CD4-positive, alpha-beta T cell (primary cell): ENCODE results near the gene ZNF175. TPM values are rescaled to one million over a fixed set of nuclear protein-coding genes. Genes with fewer than 3 reads are reported as not detected.

ENCODE experiments used
- ATAC-seq: fragments of 200-7000 bp; cut with Tn5 transposase; one replicate; pipeline ENCODE4 v1.10.0; 2022; ENCODE audit warnings: mild to moderate bottlenecking; ENCODE audit not compliant: poor library complexity
- CTCF ChIA-PET: fragments of 350-600 bp; sonication (Branson Sonifier 250); formaldehyde crosslinking; loops from one replicate; lab custom pipeline; 2021; ENCODE audit warnings: antibody characterized with exemption, inconsistent platforms; lab: Charles Lee
- POLR2A ChIA-PET: fragments of 350-600 bp; sonication (Branson Sonifier 250); formaldehyde crosslinking; loops from one replicate; lab custom pipeline; 2021; ENCODE audit warnings: antibody characterized with exemption, inconsistent platforms; lab: Charles Lee
- DNase-seq, 14 experiments: peaks; one replicate each; pipeline ENCODE4 v3.0.0-alpha.2; 2013 to 2020; ENCODE audit warnings: mixed read lengths in 2 of 14
- H3K27ac ChIP-seq, 2 donors: one replicate each; pipeline versions ENCODE4 v1.5.1 to v1.7.0; 2013; ENCODE audit warnings: low read length in 2 of 2, low read depth in 1 of 2, mild to moderate bottlenecking in 1 of 2
- H3K27me3 ChIP-seq, 2 experiments: 1 replicate in 1 of 2; 2 replicates in 1 of 2; pipeline versions ENCODE4 v1.6.1 to v1.7.0; 2013; ENCODE audit warnings: low read length in 2 of 2, control low read depth in 1 of 2, mild to moderate bottlenecking in 1 of 2, moderate library complexity in 1 of 2; ENCODE audit not compliant: insufficient read depth in 2 of 2, control insufficient read depth in 1 of 2
- H3K36me3 ChIP-seq: one replicate; pipeline ENCODE4 v1.6.1; 2013; ENCODE audit warnings: low read length, control low read depth; ENCODE audit not compliant: insufficient read depth
- H3K4me1 ChIP-seq: one replicate; pipeline ENCODE4 v1.6.1; 2013; ENCODE audit warnings: low read length, control low read depth; ENCODE audit not compliant: insufficient read depth
- H3K4me3 ChIP-seq: one replicate; pipeline ENCODE4 v1.5.1; 2013; ENCODE audit warnings: mild to moderate bottlenecking, low read length, moderate library complexity
- H3K9me3 ChIP-seq, 2 experiments: 1 replicate in 1 of 2; 2 replicates in 1 of 2; pipeline versions ENCODE4 v1.6.1 to v1.7.0; 2013; ENCODE audit warnings: low read length in 2 of 2, mild to moderate bottlenecking in 2 of 2, control low read depth in 1 of 2, moderate library complexity in 1 of 2; ENCODE audit not compliant: control insufficient read depth in 1 of 2, insufficient read depth in 1 of 2
- H3K27ac Mint-ChIP-seq: one replicate; pipeline ENCODE4 v1.8.0; 2020; ENCODE audit warnings: mixed read lengths
- H3K27me3 Mint-ChIP-seq: one replicate; pipeline ENCODE4 v1.8.0; 2021; ENCODE audit warnings: mixed read lengths
- H3K36me3 Mint-ChIP-seq: one replicate; pipeline ENCODE4 v1.8.0; 2021; ENCODE audit warnings: low read depth, mixed read lengths
- H3K4me1 Mint-ChIP-seq: one replicate; pipeline ENCODE4 v1.8.0; 2021; ENCODE audit warnings: low read depth, mixed read lengths
- H3K4me3 Mint-ChIP-seq: one replicate; pipeline ENCODE4 v1.8.0; 2020; ENCODE audit warnings: mild to moderate bottlenecking, mixed read lengths
- H3K9me3 Mint-ChIP-seq: one replicate; pipeline ENCODE4 v1.8.0; 2020; ENCODE audit warnings: mixed read lengths
- intact Hi-C, 2 experiments: fragments of 100-400 bp; cut with DNase I in 1 of 2; cut with micrococcal nuclease in 1 of 2; formaldehyde crosslinking; loops; one replicate each; pipeline versions ENCODE4 v1.15.1 to v1.9.0; 2023 to 2025; cut with DNase I, micrococcal nuclease
- total RNA-seq, 174 experiments: library from RNA in 2 of 174; stranded (reverse) in 2 of 174; gene quantifications; one replicate each; pipeline ENCODE4 v1.2.3 and lab custom pipeline; 2021 to 2026
- TF ChIP-seq, protein P1 (sequence below): fragments of 200-600 bp; IDR thresholded peaks from one replicate; pipeline ENCODE4 v1.8.0; 2022; ENCODE audit warnings: antibody characterized with exemption, mild to moderate bottlenecking

The ZNF175 gene
- total RNA-seq, 2 experiments from 2014 or later: 1.1 to 1.9 TPM

DNA sequence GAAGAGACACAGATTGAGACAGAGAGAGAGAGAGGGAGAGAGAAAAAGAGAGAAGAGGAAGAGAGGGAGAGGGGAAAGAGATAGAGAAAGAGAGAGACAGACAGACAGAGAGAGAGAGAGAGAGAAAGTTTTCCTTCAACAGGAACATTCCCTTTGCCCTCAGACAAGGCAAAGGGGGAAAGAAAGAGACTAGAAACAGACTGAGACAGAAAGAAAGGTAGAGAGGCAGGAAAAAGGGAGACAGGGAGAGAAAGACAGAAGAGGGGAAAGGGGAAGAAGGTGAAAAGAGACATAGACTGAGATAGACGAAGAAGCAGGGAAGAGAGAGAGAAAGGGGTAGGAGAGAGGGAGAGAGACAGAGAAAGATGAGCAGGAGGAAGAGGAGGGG is 18.5 kb upstream of the ZNF175 start:
- intact Hi-C loops: no loop called here
- H3K4me3 ChIP-seq: no peak overlapping the region
- no peaks in the 10 kb centered on the region for H3K36me3 ChIP-seq
- Mint-ChIP-seq H3K36me3 (no peaks in the 10 kb centered on the region), H3K4me3 (no peak overlapping the region), H3K9me3 (peaks cover 2% of the 10 kb centered on the region), H3K27me3 (peaks cover 83% of the 10 kb centered on the region), H3K4me1 (peaks cover 20% of the 10 kb centered on the region), H3K27ac (no peak overlapping the region)
- H3K27ac ChIP-seq: no peak overlapping the region
- CTCF ChIA-PET: no interaction called here
- peaks cover 8% of the 10 kb centered on the region for H3K4me1 ChIP-seq
- no peak for ATAC-seq
- peaks cover 0 to 9% of the 10 kb centered on the region in 2 experiments for H3K9me3 ChIP-seq
- TF ChIP-seq, protein P1, sequence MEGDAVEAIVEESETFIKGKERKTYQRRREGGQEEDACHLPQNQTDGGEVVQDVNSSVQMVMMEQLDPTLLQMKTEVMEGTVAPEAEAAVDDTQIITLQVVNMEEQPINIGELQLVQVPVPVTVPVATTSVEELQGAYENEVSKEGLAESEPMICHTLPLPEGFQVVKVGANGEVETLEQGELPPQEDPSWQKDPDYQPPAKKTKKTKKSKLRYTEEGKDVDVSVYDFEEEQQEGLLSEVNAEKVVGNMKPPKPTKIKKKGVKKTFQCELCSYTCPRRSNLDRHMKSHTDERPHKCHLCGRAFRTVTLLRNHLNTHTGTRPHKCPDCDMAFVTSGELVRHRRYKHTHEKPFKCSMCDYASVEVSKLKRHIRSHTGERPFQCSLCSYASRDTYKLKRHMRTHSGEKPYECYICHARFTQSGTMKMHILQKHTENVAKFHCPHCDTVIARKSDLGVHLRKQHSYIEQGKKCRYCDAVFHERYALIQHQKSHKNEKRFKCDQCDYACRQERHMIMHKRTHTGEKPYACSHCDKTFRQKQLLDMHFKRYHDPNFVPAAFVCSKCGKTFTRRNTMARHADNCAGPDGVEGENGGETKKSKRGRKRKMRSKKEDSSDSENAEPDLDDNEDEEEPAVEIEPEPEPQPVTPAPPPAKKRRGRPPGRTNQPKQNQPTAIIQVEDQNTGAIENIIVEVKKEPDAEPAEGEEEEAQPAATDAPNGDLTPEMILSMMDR: no peak
- POLR2A ChIA-PET: no interaction called here
- peaks cover 16 to 27% of the 10 kb centered on the region in 2 experiments for H3K27me3 ChIP-seq
- no peak for DNase-seq

DNA sequence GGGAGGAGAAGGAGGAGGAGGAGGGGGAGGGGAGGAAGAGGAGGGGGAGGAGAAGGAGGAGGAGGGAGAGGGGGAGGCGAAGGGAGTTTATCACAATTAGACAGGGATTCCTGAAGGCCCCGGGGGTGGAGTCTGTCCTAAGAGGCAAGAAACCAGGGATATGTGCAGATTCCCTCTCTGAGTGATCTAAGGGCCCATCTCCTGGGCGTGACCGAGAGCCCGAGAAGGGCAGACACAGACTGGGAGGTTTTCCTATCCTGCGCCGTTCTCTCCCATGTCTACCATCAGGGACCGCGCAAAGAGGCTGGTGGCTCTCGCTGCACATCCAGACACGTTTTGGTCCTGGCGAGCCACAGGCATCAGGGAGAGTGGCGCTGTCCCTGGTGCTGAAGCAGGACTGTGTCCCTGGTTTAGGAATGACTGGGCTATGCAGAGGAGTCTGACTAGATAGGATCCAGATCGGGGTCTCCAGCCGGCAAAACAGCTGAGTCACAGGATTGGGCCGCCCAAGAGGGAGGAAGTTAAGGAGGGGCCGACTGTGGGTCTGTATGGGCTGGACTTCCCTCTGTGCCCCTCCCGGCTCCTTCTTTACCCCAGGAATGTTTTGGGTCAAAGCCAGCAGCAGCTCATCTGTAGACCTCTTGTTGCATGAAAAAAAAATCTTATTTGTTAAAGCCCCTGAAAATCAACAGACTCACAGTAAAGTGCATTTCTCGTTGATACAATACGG is 17.9 kb upstream of the ZNF175 start:
- H3K9me3 Mint-ChIP-seq: peaks cover 2% of the 10 kb centered on the region
- H3K4me3 Mint-ChIP-seq: no peak overlapping the region
- no peaks in the 10 kb centered on the region for H3K36me3 Mint-ChIP-seq
- H3K36me3 ChIP-seq: no peaks in the 10 kb centered on the region
- peaks cover 14 to 28% of the 10 kb centered on the region in 2 experiments for H3K27me3 ChIP-seq
- DNase-seq: peak in 7 of 14 experiments; percentile 3 to 52 (median 18)
- intact Hi-C loops: no loop called here
- POLR2A ChIA-PET: no interaction called here
- TF ChIP-seq, protein P1: no peak
- no peak for ATAC-seq
- H3K4me1 ChIP-seq: peaks cover 8% of the 10 kb centered on the region
- no peak overlapping the region for H3K27ac Mint-ChIP-seq
- H3K9me3 ChIP-seq: peaks cover 0 to 9% of the 10 kb centered on the region in 2 experiments
- no peak overlapping the region for H3K4me3 ChIP-seq
- peaks cover 15% of the 10 kb centered on the region for H3K4me1 Mint-ChIP-seq
- CTCF ChIA-PET: no interaction called here
- no peak overlapping the region for H3K27ac ChIP-seq
- H3K27me3 Mint-ChIP-seq: peaks cover 80% of the 10 kb centered on the region

DNA sequence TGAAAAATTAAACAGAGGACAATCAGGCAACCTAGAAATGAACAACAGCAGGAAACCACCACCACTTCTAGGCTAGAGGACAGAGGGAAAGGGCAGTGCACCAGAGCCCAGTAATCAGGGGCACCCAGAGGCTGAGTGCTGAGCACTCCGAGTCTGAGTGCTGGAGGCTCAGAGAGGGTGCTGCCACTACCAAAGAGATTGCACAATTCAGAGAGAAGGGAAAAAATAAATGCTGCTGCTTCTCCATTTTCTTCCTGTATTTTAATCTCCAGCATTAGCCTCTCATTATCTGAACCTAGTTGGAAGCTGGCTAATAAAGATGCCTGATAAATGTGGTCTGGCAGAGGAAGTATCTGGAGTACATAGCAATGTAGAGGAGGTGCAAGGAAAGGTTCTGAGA is 11.8 kb upstream of the ZNF175 start:
- Histone ChIP-seq H3K9me3 (no peaks in the 10 kb centered on the region), H3K36me3 (no peaks in the 10 kb centered on the region), H3K4me3 (no peak overlapping the region), H3K4me1 (no peaks in the 10 kb centered on the region), H3K27ac (no peak overlapping the region), H3K27me3 (peaks cover 15 to 31% of the 10 kb centered on the region in 2 experiments)
- H3K36me3 Mint-ChIP-seq: no peaks in the 10 kb centered on the region
- ChIA-PET CTCF (no interaction called here), POLR2A (no interaction called here)
- H3K9me3 Mint-ChIP-seq: peaks cover under 1% of the 10 kb centered on the region
- no peak overlapping the region for H3K27ac Mint-ChIP-seq
- no peaks in the 10 kb centered on the region for H3K4me1 Mint-ChIP-seq
- peaks cover 85% of the 10 kb centered on the region for H3K27me3 Mint-ChIP-seq
- TF ChIP-seq, protein P1: no peak
- H3K4me3 Mint-ChIP-seq: no peak overlapping the region
- no peak for ATAC-seq
- no peak for DNase-seq
- intact Hi-C loops: no loop called here
